ENCODE data around the gene BPTF. TPM values are rescaled to one million over a fixed set of nuclear protein-coding genes. Genes with fewer than 3 reads are reported as not detected.
A peak's percentile ranks its signal among the peaks of the same experiment; 100 is the strongest.
"Not testable (repeated sequence)": the region's sequence is repeated elsewhere in the genome, so short reads cannot be mapped to it uniquely, and the experiment has no call there.

BPTF gene, protein sequence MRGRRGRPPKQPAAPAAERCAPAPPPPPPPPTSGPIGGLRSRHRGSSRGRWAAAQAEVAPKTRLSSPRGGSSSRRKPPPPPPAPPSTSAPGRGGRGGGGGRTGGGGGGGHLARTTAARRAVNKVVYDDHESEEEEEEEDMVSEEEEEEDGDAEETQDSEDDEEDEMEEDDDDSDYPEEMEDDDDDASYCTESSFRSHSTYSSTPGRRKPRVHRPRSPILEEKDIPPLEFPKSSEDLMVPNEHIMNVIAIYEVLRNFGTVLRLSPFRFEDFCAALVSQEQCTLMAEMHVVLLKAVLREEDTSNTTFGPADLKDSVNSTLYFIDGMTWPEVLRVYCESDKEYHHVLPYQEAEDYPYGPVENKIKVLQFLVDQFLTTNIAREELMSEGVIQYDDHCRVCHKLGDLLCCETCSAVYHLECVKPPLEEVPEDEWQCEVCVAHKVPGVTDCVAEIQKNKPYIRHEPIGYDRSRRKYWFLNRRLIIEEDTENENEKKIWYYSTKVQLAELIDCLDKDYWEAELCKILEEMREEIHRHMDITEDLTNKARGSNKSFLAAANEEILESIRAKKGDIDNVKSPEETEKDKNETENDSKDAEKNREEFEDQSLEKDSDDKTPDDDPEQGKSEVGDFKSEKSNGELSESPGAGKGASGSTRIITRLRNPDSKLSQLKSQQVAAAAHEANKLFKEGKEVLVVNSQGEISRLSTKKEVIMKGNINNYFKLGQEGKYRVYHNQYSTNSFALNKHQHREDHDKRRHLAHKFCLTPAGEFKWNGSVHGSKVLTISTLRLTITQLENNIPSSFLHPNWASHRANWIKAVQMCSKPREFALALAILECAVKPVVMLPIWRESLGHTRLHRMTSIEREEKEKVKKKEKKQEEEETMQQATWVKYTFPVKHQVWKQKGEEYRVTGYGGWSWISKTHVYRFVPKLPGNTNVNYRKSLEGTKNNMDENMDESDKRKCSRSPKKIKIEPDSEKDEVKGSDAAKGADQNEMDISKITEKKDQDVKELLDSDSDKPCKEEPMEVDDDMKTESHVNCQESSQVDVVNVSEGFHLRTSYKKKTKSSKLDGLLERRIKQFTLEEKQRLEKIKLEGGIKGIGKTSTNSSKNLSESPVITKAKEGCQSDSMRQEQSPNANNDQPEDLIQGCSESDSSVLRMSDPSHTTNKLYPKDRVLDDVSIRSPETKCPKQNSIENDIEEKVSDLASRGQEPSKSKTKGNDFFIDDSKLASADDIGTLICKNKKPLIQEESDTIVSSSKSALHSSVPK (N-terminal part only)
- polyA plus RNA-seq = 10 to 100 TPM in 2 of 3 donors, 1 to 10 TPM in 1; 5.0 to 30.9 (median 14.3) TPM

DNA sequence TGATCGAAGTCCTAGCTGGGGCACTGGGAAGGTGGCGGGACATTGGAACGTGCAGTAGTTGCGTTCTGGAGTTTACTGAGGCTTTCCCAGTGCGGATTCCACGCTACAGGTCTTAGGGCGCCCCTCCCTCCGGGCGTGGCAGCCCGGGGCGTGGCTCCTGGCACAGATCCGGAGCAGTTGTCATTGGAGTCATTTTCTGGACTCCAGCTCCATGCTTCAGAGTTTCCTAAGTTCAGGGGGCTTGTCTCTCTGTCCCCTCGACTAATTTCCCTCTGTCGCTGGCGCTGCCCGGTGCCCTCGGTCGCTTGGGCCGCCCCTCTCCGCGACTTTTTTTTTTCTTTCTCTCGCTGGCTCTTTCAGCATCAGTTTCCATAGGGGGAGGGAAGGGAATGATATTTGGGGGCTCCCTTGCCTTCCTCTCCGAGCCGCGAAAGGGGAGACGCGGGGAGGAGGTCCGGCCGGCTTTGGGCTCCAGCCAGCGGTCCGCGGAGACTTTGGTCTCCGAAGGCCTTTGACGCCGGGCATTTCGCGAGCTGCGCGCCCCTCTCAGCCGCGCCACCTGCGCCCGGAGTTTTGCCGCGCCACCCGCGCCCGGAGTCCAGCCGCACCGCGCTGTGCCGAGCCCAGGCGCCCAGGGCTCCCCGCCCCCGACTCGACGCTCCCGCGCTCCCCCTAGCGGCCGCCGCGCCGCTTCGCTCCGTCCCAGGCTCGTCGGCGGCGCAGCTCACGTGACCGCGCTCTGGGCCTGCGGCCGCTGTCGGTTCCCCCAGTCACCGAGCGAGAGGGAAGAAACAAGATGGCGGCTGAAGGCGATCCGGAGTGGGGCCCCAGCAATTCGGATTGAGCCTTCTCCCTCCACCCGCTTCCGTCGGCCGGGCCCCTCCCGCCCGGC, at the start of gene BPTF:
Gene BPTF (plus strand): TSS at position 769 of the 892 bp plus-strand sequence. CDS start 222 bp downstream, outside the sequence.
- peaks cover 38 to 45% of the 10 kb centered on the region in 2 donors for H3K4me1 Mint-ChIP-seq
- peak; percentile 91 to 93 (median 92) for DNase-seq
- H3K4me3 Mint-ChIP-seq = peak within 1 kb of the TSS; percentile 94 to 98 (median 96)
- peak within 1 kb of the TSS; percentile 91 to 98 (median 96) for H3K27ac Mint-ChIP-seq
- H3K36me3 Mint-ChIP-seq = no peaks in the 10 kb centered on the region
- peaks cover 7 to 26% (median 19%) of the 10 kb centered on the region in 3 donors for H3K27me3 Mint-ChIP-seq (ENCODE audit: low read depth in 3 of 3)
- H3K9me3 Mint-ChIP-seq = no peaks in the 10 kb centered on the region

DNA sequence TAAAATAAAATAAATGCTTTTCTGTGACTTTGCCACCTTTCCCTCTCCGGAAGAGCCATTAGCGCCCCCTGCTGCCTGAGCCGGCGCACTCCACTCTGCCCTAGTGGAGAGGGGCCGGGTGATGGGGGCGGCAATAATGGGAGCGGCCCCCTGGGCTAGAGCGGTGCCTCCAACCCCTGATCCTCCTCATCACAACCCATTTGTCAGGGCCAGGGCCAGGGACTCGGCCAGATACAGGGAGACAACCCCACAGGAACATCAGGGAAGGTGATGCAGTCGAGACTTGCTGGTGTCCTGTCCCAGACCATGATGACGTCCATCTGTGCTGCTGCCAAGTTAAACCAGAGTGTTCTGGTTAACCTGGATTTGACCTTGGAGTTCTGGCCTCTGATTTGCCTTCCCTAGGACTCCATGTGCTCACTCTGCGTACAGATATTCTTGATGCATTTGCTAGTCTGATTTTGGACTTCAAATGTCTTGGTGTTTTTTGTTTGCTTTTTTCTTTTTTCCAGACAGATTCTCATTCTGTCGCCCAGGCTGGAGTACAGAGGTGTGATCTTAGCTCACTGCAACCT, 46.1 kb upstream of the BPTF start:
- no peak overlapping the region for H3K4me3 Mint-ChIP-seq
- H3K4me1 Mint-ChIP-seq = no peaks in the 10 kb centered on the region
- no peaks in the 10 kb centered on the region for H3K36me3 Mint-ChIP-seq
- no peak overlapping the region for H3K27ac Mint-ChIP-seq
- H3K9me3 Mint-ChIP-seq = no peaks in the 10 kb centered on the region
- peaks cover 0 to 3% (median 0%) of the 10 kb centered on the region in 3 donors for H3K27me3 Mint-ChIP-seq (ENCODE audit: low read depth in 3 of 3)
- DNase-seq = peak in 2 of 3 donors; percentile 11 to 18

DNA sequence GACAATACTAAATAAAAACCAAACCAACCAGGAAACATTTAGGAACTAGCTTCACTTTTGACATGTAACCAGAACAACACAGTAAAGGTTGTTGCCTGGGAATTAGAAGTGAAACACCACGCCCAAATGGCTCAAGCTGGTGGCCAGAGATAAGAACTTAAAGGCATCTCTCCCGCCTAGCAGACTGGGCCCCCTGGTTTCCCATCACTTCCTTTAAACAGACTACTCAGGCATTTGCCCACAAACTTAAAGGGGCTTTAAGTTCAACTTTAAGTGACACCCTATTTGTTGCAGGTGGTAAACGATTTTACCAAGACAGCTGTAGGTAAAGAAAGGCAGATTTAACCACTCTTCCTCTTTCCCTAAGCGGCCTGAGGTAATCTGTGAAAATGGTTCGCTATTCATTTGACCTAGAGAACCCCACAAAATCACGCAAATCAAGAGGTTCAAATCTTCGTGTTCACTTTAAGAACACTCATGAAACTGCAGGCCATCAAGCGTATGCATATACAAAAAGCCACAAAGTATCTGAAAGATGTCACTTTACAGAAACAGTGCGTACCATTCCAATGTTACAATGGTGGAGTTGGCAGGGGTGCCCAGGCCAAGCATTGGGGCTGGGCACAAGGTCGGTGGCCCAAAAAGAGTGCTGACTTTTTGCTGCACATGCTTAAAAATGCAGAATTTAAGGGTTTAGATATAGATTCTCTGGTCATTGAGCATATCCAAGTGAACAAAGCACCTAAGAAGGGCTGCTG, 40.8 kb upstream of the BPTF start:
- H3K27ac Mint-ChIP-seq = no peak overlapping the region

DNA sequence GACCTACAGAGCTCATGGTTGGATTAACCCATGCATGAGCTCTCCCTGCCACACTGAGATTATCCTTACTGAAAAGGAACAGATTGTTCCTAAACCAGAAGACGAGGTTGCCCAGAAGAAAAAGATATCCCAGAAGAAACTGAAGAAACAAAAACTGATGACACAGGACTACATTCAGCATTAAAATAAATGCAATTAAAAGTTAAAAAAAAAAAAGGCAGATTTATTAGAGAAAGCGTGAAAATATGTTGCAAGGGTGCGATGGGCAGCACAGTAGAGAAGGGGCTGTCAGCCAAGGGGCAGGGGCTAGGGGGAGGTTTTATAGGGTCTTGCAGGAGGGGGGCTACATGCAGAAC, 40.2 kb upstream of the BPTF start:
- Mint-ChIP-seq H3K27ac (no peak overlapping the region), H3K36me3 (no peaks in the 10 kb centered on the region)

More for the DNA sequence above, 40.8 kb upstream of the BPTF start:
- Mint-ChIP-seq H3K4me3 (no peak overlapping the region), H3K27me3 (ENCODE audit: low read depth in 3 of 3) (peaks cover 0 to 3% (median 0%) of the 10 kb centered on the region in 3 donors), H3K9me3 (peaks cover 0 to 1% (median 0%) of the 10 kb centered on the region in 6 donors), H3K4me1 (no peaks in the 10 kb centered on the region), H3K36me3 (no peaks in the 10 kb centered on the region)
- no peak for DNase-seq

DNA sequence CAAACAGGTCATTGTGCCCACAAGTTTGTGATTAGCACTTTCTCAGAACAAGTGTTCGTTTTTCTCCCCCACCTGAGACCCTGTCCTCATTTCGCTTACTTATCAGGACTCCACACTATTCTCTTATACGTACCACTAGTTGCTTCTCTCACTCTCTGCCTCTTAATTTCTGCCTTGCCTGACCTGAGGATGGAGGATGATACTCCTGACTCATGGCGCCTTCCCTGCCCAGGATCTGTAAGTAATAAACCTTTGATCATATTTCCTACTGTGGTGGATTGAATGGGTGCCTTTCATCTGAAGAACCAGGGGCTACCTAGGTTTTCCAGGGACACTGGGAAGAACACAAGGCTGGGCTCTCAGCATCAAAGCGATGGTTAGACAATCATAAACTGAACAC, 39.8 kb upstream of the BPTF start:
- Mint-ChIP-seq H3K36me3 (no peaks in the 10 kb centered on the region), H3K4me1 (no peaks in the 10 kb centered on the region), H3K27ac (no peak overlapping the region), H3K27me3 (ENCODE audit: low read depth in 3 of 3) (peaks cover 0 to 3% (median 0%) of the 10 kb centered on the region in 3 donors), H3K9me3 (peaks cover 0 to 1% (median 0%) of the 10 kb centered on the region in 6 donors), H3K4me3 (no peak overlapping the region)
- no peak for DNase-seq

More for the DNA sequence above, 40.2 kb upstream of the BPTF start:
- Mint-ChIP-seq H3K27me3 (ENCODE audit: low read depth in 3 of 3) (peaks cover 0 to 3% (median 0%) of the 10 kb centered on the region in 3 donors), H3K4me3 (no peak overlapping the region), H3K4me1 (no peaks in the 10 kb centered on the region), H3K9me3 (peaks cover 0 to 1% (median 0%) of the 10 kb centered on the region in 6 donors)
- no peak for DNase-seq

DNA sequence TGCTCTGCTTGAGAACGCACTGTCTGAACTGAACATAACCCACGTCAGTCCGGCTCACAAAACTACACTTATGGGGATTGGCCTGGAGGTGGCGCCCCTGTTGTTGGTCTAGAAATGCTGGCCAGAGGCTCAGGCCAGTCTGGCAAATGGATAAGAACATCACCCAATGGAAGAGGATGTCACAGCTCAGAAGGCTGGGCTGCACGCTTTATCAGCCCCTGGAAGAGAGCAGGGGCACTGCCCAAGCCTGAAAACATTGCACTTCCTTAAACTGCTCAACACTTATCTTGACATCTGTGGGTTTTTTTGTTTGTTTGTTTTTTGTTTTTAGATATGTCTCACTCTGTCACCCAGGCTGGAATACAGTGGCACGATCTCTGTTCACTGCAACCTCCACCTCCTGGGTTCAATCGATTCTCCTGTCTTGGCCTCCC, 24.8 kb upstream of the BPTF start:
- Mint-ChIP-seq H3K9me3 (no peaks in the 10 kb centered on the region), H3K27ac (peak overlapping the region in 1 of 6 donors; percentile 15), H3K27me3 (ENCODE audit: low read depth in 3 of 3) (peaks cover 0 to 2% (median 2%) of the 10 kb centered on the region in 3 donors), H3K36me3 (no peaks in the 10 kb centered on the region), H3K4me1 (no peaks in the 10 kb centered on the region), H3K4me3 (no peak overlapping the region)
- DNase-seq = peak; percentile 44 to 57 (median 47)

DNA sequence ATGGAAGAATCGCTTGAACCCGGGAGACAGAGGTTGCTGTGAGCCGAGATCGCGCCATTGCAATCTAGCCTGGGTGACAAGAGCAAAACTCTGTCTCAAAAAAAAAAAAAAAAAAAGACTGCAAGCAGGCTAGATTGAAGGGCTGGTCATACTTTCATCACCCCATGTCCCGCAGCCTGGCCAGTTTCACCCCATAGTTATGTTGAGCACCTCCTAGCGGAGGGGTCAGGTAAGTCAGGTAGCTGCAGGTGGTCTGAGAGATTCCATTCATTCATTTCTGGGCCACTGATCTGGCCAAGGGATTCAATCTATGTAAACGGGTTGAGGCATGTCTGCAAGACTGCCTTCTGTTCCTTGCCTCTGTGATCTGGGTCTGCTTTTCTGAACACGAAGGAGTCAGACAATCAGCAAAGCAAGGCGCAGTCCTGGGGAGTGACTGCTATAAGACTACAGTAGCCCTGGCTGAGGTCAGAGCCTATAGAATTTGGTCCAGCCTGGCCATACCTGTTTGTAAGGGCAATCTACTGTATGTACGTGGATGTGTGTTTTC, 23.6 kb upstream of the BPTF start:
- Mint-ChIP-seq H3K9me3 (no peaks in the 10 kb centered on the region), H3K27ac (no peak overlapping the region), H3K4me1 (no peaks in the 10 kb centered on the region), H3K4me3 (no peak overlapping the region), H3K36me3 (no peaks in the 10 kb centered on the region), H3K27me3 (ENCODE audit: low read depth in 3 of 3) (peaks cover 0 to 2% (median 2%) of the 10 kb centered on the region in 3 donors)
- no peak for DNase-seq

DNA sequence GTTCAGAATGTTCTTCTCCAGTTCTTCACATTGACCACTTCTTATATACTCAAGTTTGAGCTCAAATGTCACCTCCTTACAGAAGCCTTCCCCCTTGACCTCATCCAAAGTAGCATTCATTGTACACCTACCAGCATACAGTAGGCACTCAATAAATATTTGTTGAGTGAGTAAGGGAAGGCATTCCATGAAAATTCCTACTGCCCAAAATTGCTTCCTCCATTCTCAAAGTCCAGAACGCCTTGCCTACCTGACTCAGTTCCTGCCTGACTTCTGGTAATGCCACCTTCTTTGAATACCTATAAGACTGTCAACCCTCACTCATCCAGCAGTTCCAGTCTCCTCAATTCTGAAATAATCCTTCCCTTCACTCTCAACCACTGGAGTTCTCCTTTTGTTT, 14.8 kb upstream of the BPTF start:
- Mint-ChIP-seq H3K4me3 (no peak overlapping the region), H3K4me1 (no peaks in the 10 kb centered on the region)

DNA sequence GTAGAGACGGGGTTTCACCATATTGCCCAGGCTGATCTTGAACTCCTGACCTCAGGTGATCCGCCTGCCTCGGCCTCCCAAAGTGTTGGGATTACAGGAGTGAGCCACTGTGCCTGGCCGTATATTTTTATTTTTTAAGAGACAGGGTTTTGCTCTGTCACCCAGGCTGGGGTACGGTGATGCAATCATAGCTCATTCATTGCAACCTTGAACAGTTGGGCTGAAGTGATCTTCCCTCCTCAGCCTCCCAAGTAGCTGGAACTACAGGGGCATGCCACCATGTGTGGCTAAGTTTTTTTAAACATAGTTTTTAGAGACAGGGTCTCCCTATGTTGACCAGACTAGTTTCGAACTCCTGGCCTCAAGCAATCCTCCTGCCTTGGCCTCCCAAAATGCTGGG, 12.9 kb upstream of the BPTF start:
- not testable (repeated sequence) for H3K4me3 Mint-ChIP-seq, H3K4me1 Mint-ChIP-seq, H3K9me3 Mint-ChIP-seq, H3K36me3 Mint-ChIP-seq, H3K27ac Mint-ChIP-seq, DNase-seq
- peaks cover 0 to 15% (median 0%) of the 10 kb centered on the region in 3 donors for H3K27me3 Mint-ChIP-seq (ENCODE audit: low read depth in 3 of 3)

More for the DNA sequence above, 14.8 kb upstream of the BPTF start:
- H3K36me3 Mint-ChIP-seq = no peaks in the 10 kb centered on the region
- no peak overlapping the region for H3K27ac Mint-ChIP-seq
- DNase-seq = no peak
- peaks cover 0 to 8% (median 0%) of the 10 kb centered on the region in 3 donors for H3K27me3 Mint-ChIP-seq (ENCODE audit: low read depth in 3 of 3)
- no peaks in the 10 kb centered on the region for H3K9me3 Mint-ChIP-seq

DNA sequence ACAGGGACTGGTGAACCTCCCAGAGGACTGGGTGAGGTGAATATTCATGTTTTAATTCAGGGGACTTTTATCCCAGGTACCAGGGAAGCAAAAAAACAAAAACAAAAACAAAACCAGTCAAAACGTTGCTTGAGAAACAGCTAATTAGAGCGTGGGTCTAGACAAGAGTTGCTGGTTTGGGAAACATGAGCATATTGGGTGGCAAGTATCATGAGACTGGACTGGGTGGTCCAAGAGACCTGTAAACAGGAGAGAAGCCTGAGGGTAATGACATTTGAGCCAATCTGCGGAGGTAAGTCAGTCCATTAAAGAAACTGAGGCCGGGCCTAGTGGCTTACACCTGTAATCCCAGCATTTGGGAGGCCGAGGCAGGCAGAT, 11.5 kb upstream of the BPTF start:
- no peaks in the 10 kb centered on the region for H3K9me3 Mint-ChIP-seq
- no peak for DNase-seq
- no peaks in the 10 kb centered on the region for H3K4me1 Mint-ChIP-seq
- H3K36me3 Mint-ChIP-seq = no peaks in the 10 kb centered on the region
- H3K27me3 Mint-ChIP-seq (ENCODE audit: low read depth in 3 of 3) = peaks cover 0 to 15% (median 0%) of the 10 kb centered on the region in 3 donors
- peak overlapping the region in 1 of 6 donors; percentile 3 for H3K27ac Mint-ChIP-seq
- H3K4me3 Mint-ChIP-seq = no peak overlapping the region

DNA sequence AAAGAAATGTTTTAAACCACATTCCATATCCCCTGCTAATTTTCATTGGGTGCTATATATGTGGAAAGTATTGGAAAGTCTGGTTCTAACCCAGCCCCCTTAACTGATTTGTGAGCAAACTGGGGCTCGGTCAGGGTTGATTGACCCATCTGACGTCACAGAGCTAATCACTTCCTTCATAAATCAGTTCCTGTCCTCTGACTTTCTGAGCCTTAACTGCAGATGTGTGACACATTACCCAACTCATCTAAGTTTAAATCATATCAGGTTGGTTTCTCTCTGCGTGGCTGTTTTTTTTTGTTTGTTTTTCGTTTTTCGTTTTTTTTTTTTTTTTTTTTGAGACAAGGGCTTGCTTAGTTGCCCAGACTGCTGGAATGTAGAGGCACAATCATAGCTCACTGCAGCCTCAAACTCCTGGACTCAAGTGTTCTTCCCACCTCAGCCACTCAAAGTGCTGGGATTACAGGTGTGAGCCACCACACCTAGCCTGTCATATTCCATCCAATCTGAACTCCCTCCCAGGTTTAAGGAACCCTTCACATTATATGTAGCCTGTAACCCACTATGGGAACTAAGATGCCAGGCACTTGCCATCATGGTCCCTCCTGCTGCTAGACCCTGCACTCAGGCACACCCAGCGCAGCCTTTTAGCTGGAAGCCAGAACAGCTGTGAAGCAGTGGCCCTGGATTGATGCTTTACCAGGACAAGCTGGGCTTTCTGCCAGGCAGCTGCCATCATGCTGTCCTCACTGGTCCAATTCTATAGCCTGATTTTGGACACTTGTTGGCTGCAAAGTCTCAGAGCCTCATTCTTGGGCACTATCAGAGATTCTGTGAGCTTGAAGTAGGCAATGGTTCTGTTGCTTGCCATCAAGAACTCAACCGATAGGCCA, 6.9 kb upstream of the BPTF start:
- Mint-ChIP-seq H3K4me1 (no peaks in the 10 kb centered on the region), H3K9me3 (no peaks in the 10 kb centered on the region), H3K27me3 (ENCODE audit: low read depth in 3 of 3) (peaks cover 0 to 15% (median 3%) of the 10 kb centered on the region in 3 donors), H3K36me3 (no peaks in the 10 kb centered on the region), H3K4me3 (no peak overlapping the region), H3K27ac (no peak overlapping the region)
- no peak for DNase-seq
